D721Med (cell line): ENCODE measurements around the gene MYO9A.
"Not testable (repeated sequence)": the region's sequence is repeated elsewhere in the genome, so short reads cannot be mapped to it uniquely, and the experiment has no call there.

ENCODE experiments used
- DNase-seq: peaks from one replicate; pipeline ENCODE4 v3.0.0; 2011; ENCODE audit warnings: low spot score; ENCODE audit not compliant: insufficient read length
- FAIRE-seq: peaks from 2 replicates; lab custom pipeline; 2011; peaks lifted over from hg19 to GRCh38; lab: Jason Lieb, UNC
- CTCF ChIP-seq: IDR thresholded peaks from 2 replicates; pipeline ENCODE4 v1.5.1; 2012; ENCODE audit warnings: mild to moderate bottlenecking, control low read depth; ENCODE audit not compliant: insufficient read depth; ENCODE audit errors: missing control alignments

MYO9A gene

GRCh38 chr15:72021604-72022003, 96.3 kb downstream of the MYO9A start:
- FAIRE-seq (no peak), DNase-seq (no peak)
- TF ChIP-seq CTCF = no peak

- FAIRE-seq (no peak), DNase-seq (no peak)
- TF ChIP-seq CTCF = no peak
Measured at GRCh38 chr15:72020799-72021198, 97.2 kb downstream of the MYO9A start.

GRCh38 chr15:72014555-72014954, 103.4 kb downstream of the MYO9A start:
- not testable (repeated sequence) for DNase-seq, FAIRE-seq

- no peak for TF ChIP-seq CTCF
- no peak for DNase-seq
- no peak for FAIRE-seq
Measured at GRCh38 chr15:72013703-72014102, 104.2 kb downstream of the MYO9A start.

- DNase-seq = no peak
- TF ChIP-seq CTCF = no peak
- no peak for FAIRE-seq
Measured at GRCh38 chr15:72011302-72011942, 106.5 kb downstream of the MYO9A start.

- FAIRE-seq = no peak
- DNase-seq = no peak
- TF ChIP-seq CTCF = no peak
Measured at GRCh38 chr15:72009222-72009621, 108.7 kb downstream of the MYO9A start.

GRCh38 chr15:72006382-72006781, 111.6 kb downstream of the MYO9A start:
- no peak for FAIRE-seq

More at GRCh38 chr15:72006382-72006781, 111.6 kb downstream of the MYO9A start:
- DNase-seq = no peak
- TF ChIP-seq CTCF = no peak
